WTC11 (cell line): ENCODE measurements around the gene CNTNAP1. TPM values are rescaled to one million over a fixed set of nuclear protein-coding genes. Genes with fewer than 3 reads are reported as not detected.

ENCODE experiments used
- microRNA-seq: library from miRNA; unstranded; fragments of <30 nt; microRNA quantifications from one replicate; pipeline ENCODE4 v1.2.0, GENCODE V29; 2022; ENCODE audit warnings: borderline number of aligned reads
- total RNA-seq: library from RNA; stranded (reverse); gene quantifications from 3 replicates; pipeline ENCODE4 v1.2.3, GENCODE V29; 2021
- TF ChIP-seq, protein P1 (sequence below): sonication (generic); formaldehyde crosslinking; IDR thresholded peaks from 2 replicates; pipeline ENCODE4 v1.8.1; 2023; ENCODE audit warnings: mild to moderate bottlenecking, missing genetic modification reagents, borderline replicate concordance
- TF ChIP-seq, protein P2 (sequence below): sonication (generic); formaldehyde crosslinking; IDR thresholded peaks from 2 replicates; pipeline ENCODE4 v1.8.1; 2022; ENCODE audit warnings: missing genetic modification reagents, borderline replicate concordance

CNTNAP1 gene
- total RNA-seq, 1 experiment from 2014 or later, result 12.1 TPM

DNA sequence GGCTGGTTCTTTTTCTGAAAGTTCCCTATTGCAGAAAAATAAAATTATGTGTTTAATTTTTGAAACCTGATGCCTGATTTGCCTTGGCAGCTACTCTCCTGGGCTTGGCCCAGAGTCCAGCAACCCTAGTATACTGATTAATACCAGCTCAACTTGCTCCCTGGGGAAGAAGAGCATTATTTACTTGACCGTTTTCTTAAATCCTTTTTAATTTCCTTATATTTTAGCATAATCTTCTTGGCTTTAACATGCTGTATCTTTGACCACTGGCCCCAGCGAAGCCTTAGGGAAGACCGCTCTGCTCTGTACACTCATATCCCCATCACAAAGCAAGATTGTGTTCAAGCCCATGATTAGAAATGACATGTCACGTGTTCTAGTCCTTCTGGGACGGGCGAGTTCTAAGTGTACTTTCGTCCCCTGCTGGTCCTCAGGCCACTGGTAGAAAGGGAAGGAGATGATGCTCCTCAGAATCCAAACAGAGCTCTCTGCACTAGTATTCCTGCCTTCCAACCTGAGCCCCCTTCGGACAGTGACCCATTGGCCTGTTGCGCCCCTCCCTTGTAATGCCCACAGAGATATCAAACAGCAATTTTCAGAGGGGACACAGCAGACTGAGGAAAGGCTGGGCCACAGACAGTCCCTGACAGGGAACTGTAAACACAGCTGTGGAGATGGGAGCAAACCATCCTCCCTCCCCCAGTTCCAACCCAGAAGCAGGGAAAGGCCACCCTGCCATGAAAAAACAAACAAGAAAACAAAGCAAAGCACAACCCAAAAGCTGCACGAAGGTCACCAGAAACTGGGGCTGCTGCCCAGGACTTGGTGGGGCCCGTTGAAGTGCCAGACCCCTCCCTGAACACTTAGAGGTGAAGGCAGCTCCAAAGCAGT is 66.8 kb downstream of the CNTNAP1 start (continued):
- TF ChIP-seq, protein P1, sequence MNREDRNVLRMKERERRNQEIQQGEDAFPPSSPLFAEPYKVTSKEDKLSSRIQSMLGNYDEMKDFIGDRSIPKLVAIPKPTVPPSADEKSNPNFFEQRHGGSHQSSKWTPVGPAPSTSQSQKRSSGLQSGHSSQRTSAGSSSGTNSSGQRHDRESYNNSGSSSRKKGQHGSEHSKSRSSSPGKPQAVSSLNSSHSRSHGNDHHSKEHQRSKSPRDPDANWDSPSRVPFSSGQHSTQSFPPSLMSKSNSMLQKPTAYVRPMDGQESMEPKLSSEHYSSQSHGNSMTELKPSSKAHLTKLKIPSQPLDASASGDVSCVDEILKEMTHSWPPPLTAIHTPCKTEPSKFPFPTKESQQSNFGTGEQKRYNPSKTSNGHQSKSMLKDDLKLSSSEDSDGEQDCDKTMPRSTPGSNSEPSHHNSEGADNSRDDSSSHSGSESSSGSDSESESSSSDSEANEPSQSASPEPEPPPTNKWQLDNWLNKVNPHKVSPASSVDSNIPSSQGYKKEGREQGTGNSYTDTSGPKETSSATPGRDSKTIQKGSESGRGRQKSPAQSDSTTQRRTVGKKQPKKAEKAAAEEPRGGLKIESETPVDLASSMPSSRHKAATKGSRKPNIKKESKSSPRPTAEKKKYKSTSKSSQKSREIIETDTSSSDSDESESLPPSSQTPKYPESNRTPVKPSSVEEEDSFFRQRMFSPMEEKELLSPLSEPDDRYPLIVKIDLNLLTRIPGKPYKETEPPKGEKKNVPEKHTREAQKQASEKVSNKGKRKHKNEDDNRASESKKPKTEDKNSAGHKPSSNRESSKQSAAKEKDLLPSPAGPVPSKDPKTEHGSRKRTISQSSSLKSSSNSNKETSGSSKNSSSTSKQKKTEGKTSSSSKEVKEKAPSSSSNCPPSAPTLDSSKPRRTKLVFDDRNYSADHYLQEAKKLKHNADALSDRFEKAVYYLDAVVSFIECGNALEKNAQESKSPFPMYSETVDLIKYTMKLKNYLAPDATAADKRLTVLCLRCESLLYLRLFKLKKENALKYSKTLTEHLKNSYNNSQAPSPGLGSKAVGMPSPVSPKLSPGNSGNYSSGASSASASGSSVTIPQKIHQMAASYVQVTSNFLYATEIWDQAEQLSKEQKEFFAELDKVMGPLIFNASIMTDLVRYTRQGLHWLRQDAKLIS (CRISPR knock-in tag), result no peak
- TF ChIP-seq, protein P2, sequence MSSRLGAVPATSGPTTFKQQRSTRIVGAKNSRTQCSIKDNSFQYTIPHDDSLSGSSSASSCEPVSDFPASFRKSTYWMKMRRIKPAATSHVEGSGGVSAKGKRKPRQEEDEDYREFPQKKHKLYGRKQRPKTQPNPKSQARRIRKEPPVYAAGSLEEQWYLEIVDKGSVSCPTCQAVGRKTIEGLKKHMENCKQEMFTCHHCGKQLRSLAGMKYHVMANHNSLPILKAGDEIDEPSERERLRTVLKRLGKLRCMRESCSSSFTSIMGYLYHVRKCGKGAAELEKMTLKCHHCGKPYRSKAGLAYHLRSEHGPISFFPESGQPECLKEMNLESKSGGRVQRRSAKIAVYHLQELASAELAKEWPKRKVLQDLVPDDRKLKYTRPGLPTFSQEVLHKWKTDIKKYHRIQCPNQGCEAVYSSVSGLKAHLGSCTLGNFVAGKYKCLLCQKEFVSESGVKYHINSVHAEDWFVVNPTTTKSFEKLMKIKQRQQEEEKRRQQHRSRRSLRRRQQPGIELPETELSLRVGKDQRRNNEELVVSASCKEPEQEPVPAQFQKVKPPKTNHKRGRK (CRISPR knock-in tag), result no peak

Small RNA genes lying within 50 kb of the gene (microRNA-seq; reads per million reads assigned to microRNA genes)
- 1.4 reads per million for gene MIR6780A

Other genes starting within 250 kb of the CNTNAP1 start
- gene ATP6V0A1, start 223.7 kb upstream of the CNTNAP1 start, total RNA-seq, result 49.7 to 55.2 TPM (median 50.9 TPM) in 3 replicates
- gene NAGLU, start 146.3 kb upstream of the CNTNAP1 start, total RNA-seq, result 28.9 to 39.3 TPM (median 30.4 TPM) in 3 replicates
- gene HSD17B1, start 129.6 kb upstream of the CNTNAP1 start, total RNA-seq, result 1.5 to 1.6 TPM (median 1.5 TPM) in 3 replicates
- 106 to 131 TPM (median 113 TPM) in 3 replicates for gene COASY, start 120.4 kb upstream of the CNTNAP1 start, total RNA-seq
- 26.9 to 34.9 TPM (median 30.1 TPM) in 3 replicates for gene MLX, start 115.4 kb upstream of the CNTNAP1 start, total RNA-seq
- 20.1 to 23.3 TPM (median 21.6 TPM) in 3 replicates for gene PSMC3IP, start 104.8 kb upstream of the CNTNAP1 start, total RNA-seq
- 39.8 to 43.2 TPM (median 40.4 TPM) in 3 replicates for gene RETREG3, start 73.2 kb upstream of the CNTNAP1 start, total RNA-seq
- 130 to 141 TPM (median 140 TPM) in 3 replicates for gene TUBG1, start 72.8 kb upstream of the CNTNAP1 start, total RNA-seq
- 22.1 to 26.7 TPM (median 22.2 TPM) in 3 replicates for gene TUBG2, start 23.2 kb upstream of the CNTNAP1 start, total RNA-seq
- gene PLEKHH3, start 5.5 kb upstream of the CNTNAP1 start, total RNA-seq, result 33.0 to 40.2 TPM (median 35.6 TPM) in 3 replicates
- gene CCR10, start 688 bp upstream of the CNTNAP1 start, total RNA-seq, result 3.7 to 4.4 TPM (median 4.2 TPM) in 3 replicates
- 19.8 to 24.1 TPM (median 22.4 TPM) in 3 replicates for gene EZH1, start 62.5 kb downstream of the CNTNAP1 start, total RNA-seq
- 10.9 to 13.1 TPM (median 11.6 TPM) in 3 replicates for gene RAMP2, start 78.7 kb downstream of the CNTNAP1 start, total RNA-seq
- gene VPS25, start 90.9 kb downstream of the CNTNAP1 start, total RNA-seq, result 98.6 to 103 TPM (median 101 TPM) in 3 replicates
- gene WNK4, start 98.1 kb downstream of the CNTNAP1 start, total RNA-seq, result 1.4 to 1.7 TPM (median 1.5 TPM) in 3 replicates
- gene COA3, start 116.2 kb downstream of the CNTNAP1 start, total RNA-seq, result 54.2 to 65.2 TPM (median 60.9 TPM) in 3 replicates
- not detected in 3 replicates for gene CNTD1, start 116.3 kb downstream of the CNTNAP1 start, total RNA-seq
- 51.8 to 59.2 TPM (median 54.7 TPM) in 3 replicates for gene BECN1, start 141.8 kb downstream of the CNTNAP1 start, total RNA-seq
- 141 to 192 TPM (median 159 TPM) in 3 replicates for gene PSME3, start 150.9 kb downstream of the CNTNAP1 start, total RNA-seq
- gene AOC2, start 162.0 kb downstream of the CNTNAP1 start, total RNA-seq, result 9.8 to 11.0 TPM (median 10.1 TPM) in 3 replicates
- 6.2 to 8.2 TPM (median 7.6 TPM) in 3 replicates for gene AOC3, start 168.7 kb downstream of the CNTNAP1 start, total RNA-seq
- gene G6PC1, start 218.3 kb downstream of the CNTNAP1 start, total RNA-seq, result 0.37 TPM in 1 of 3 replicates, not detected in the others